ENCODE results near the gene CIAPIN1.

CIAPIN1 gene

DNA sequence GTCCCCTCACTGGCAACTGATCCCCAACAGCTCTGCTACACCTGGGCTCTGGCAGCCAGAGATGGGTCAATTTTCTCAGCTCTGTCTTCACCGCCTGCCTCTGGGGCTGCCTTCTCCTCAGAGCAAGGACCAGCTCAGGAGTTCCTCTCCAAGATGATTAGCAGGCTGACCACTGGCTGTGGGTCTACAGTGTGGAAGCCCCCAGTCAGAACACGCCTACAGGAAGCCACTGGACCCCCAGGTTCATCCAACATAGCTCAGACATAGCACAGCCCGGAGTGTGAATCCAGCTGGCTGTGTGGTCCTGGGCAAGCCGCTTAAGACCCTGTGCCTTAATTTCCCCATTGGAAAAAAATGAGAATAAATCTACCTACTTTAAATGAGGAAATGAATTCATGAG lies 34.2 kb upstream of the CIAPIN1 start:
- Histone ChIP-seq H3K27ac (ENCODE audit: low read length) (no peak overlapping the region), H4K20me1 (ENCODE audit: insufficient read depth, low read length) (peaks cover 15% of the 10 kb centered on the region; the same call in 1 of the 2 replicates), H3K9ac (ENCODE audit: low read depth, low read length) (no peak overlapping the region), H3K4me2 (ENCODE audit: insufficient read depth, low read length) (no peak overlapping the region), H3K4me1 (ENCODE audit: insufficient read depth, low read length) (peaks cover 13% of the 10 kb centered on the region), H3K4me3 (ENCODE audit: low read depth in 1 of 2, low read length in 2 of 2) (no peak overlapping the region), H2AFZ (ENCODE audit: low read depth, low read length) (no peak overlapping the region), H3K36me3 (ENCODE audit: insufficient read depth, low read length) (no peaks in the 10 kb centered on the region), H3K27me3 (ENCODE audit: insufficient read depth, low read length, poor library complexity) (no peaks in the 10 kb centered on the region), H3K79me2 (ENCODE audit: insufficient read depth, low read length) (no peaks in the 10 kb centered on the region), H3K9me3 (ENCODE audit: insufficient read depth, low read length, severe bottlenecking) (no peaks in the 10 kb centered on the region)
- DNase-seq, result no peak
- ATAC-seq (ENCODE audit: insufficient read depth, low read depth), result no peak
- no peak for TF ChIP-seq EZH2 (IDR thresholded peaks at IDR 0.05; ENCODE audit: borderline replicate concordance, low read depth, low read length, severe bottlenecking)
- TF ChIP-seq, protein P1, sequence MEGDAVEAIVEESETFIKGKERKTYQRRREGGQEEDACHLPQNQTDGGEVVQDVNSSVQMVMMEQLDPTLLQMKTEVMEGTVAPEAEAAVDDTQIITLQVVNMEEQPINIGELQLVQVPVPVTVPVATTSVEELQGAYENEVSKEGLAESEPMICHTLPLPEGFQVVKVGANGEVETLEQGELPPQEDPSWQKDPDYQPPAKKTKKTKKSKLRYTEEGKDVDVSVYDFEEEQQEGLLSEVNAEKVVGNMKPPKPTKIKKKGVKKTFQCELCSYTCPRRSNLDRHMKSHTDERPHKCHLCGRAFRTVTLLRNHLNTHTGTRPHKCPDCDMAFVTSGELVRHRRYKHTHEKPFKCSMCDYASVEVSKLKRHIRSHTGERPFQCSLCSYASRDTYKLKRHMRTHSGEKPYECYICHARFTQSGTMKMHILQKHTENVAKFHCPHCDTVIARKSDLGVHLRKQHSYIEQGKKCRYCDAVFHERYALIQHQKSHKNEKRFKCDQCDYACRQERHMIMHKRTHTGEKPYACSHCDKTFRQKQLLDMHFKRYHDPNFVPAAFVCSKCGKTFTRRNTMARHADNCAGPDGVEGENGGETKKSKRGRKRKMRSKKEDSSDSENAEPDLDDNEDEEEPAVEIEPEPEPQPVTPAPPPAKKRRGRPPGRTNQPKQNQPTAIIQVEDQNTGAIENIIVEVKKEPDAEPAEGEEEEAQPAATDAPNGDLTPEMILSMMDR (IDR thresholded peaks at IDR 0.05; ENCODE audit: borderline replicate concordance, extremely low read depth, low read length, poor library complexity, severe bottlenecking), result no peak

DNA sequence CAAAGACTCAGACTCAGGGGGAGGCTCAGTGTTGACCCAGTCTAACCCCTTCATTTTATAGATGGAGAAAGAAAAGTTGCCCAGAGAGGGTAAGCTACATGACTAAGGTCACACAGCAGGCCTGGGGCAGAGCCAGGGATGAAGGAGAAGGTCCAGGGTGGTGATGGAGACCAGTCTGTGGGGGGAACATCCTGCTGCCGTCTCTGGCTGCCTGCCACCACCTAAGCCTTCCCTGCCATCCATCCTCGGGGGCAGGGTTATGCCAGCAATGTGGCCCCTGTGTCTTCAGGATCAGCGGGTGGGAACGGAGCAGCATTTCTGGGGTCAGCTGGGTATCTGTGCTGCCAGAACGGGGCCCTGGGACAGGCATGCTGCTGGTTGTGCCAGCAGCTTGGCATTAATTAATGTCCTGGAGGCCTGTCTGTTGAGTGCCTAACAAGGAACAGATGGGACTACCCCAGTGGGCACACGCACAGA lies 33.6 kb upstream of the CIAPIN1 start:
- no peaks in the 10 kb centered on the region for H3K36me3 ChIP-seq (ENCODE audit: insufficient read depth, low read length)
- H2AFZ ChIP-seq (ENCODE audit: low read depth, low read length), result no peak overlapping the region
- DNase-seq (no peak), ATAC-seq (ENCODE audit: insufficient read depth, low read depth) (no peak)
- no peak overlapping the region for H3K4me3 ChIP-seq (ENCODE audit: low read depth in 1 of 2, low read length in 2 of 2)
- peaks cover 15% of the 10 kb centered on the region; the same call in 1 of the 2 replicates for H4K20me1 ChIP-seq (ENCODE audit: insufficient read depth, low read length)
- no peaks in the 10 kb centered on the region for H3K27me3 ChIP-seq (ENCODE audit: insufficient read depth, low read length, poor library complexity)
- peaks cover 9% of the 10 kb centered on the region for H3K4me1 ChIP-seq (ENCODE audit: insufficient read depth, low read length)
- H3K79me2 ChIP-seq (ENCODE audit: insufficient read depth, low read length), result no peaks in the 10 kb centered on the region
- no peak overlapping the region for H3K4me2 ChIP-seq (ENCODE audit: insufficient read depth, low read length)
- no peaks in the 10 kb centered on the region for H3K9me3 ChIP-seq (ENCODE audit: insufficient read depth, low read length, severe bottlenecking)
- no peak overlapping the region for H3K9ac ChIP-seq (ENCODE audit: low read depth, low read length)
- TF ChIP-seq, protein P1 (IDR thresholded peaks at IDR 0.05; ENCODE audit: borderline replicate concordance, extremely low read depth, low read length, poor library complexity, severe bottlenecking), result no peak
- no peak for TF ChIP-seq EZH2 (IDR thresholded peaks at IDR 0.05; ENCODE audit: borderline replicate concordance, low read depth, low read length, severe bottlenecking)
- no peak overlapping the region for H3K27ac ChIP-seq (ENCODE audit: low read length)

DNA sequence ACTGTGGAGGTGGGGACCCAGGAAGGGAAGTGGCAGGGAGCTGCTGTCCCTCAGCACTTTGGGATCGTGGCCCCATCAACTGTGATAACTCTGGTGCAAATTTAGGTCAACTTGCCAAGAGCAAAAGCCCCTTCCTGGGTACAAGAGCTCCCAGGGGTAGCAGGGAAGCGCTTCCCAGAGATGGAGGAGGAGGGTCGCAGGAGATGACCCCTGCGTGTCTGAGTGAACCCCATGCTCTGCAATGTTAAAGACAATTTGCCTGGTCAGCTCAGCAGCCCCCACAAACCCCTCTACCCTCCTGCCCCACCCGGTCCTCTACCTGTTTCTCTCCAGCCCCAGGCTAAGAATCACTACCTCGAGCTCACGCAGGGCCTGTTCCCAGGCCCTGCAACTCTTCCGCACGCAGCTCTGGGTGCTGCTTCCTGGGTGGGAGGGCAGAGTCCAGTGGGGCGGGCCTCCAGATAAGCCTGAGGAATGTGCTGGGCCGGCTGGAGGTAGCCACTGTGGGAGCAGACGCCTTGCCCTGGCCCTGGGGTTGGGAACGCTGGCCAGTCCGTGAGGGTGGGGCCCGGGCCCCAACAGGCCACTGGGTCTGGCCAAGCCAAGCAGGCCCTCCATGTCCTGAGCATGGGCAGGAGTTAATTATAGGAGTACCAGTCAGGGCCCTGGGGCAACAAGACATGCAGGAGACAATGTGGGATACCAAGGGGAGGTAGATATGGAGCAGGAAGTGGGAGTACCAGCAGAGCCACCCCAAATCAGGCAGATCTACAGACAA lies 33.0 kb upstream of the CIAPIN1 start:
- ATAC-seq (ENCODE audit: insufficient read depth, low read depth) (no peak), DNase-seq (no peak)
- Histone ChIP-seq H4K20me1 (ENCODE audit: insufficient read depth, low read length) (peaks cover 10% of the 10 kb centered on the region; the same call in 1 of the 2 replicates), H3K9me3 (ENCODE audit: insufficient read depth, low read length, severe bottlenecking) (no peaks in the 10 kb centered on the region), H3K27ac (ENCODE audit: low read length) (no peak overlapping the region), H3K4me2 (ENCODE audit: insufficient read depth, low read length) (no peak overlapping the region), H3K79me2 (ENCODE audit: insufficient read depth, low read length) (no peaks in the 10 kb centered on the region), H3K9ac (ENCODE audit: low read depth, low read length) (no peak overlapping the region), H3K4me1 (ENCODE audit: insufficient read depth, low read length) (peaks cover 3% of the 10 kb centered on the region; the same call in 1 of the 2 replicates), H3K36me3 (ENCODE audit: insufficient read depth, low read length) (no peaks in the 10 kb centered on the region), H3K27me3 (ENCODE audit: insufficient read depth, low read length, poor library complexity) (no peaks in the 10 kb centered on the region), H3K4me3 (ENCODE audit: low read depth in 1 of 2, low read length in 2 of 2) (no peak overlapping the region), H2AFZ (ENCODE audit: low read depth, low read length) (no peak overlapping the region)
- TF ChIP-seq, protein P1 (IDR thresholded peaks at IDR 0.05; ENCODE audit: borderline replicate concordance, extremely low read depth, low read length, poor library complexity, severe bottlenecking), result no peak
- TF ChIP-seq EZH2 (IDR thresholded peaks at IDR 0.05; ENCODE audit: borderline replicate concordance, low read depth, low read length, severe bottlenecking), result no peak
